Sigmoid colon (tissue), 4 donors: Measurements from ENCODE around the gene RAP1B.

Experiments used
- CTCF ChIP-seq, 4 experiments: fragments of 450-650 bp in 3 of 4; fragments of 200-600 bp in 1 of 4; IDR thresholded peaks; one replicate each; pipeline ENCODE4 v1.5.1; 2016 to 2019; ENCODE audit warnings: antibody characterized with exemption in 4 of 4, mild to moderate bottlenecking in 3 of 4, moderate library complexity in 2 of 4
- POLR2A ChIP-seq, 2 donors: fragments of 450-650 bp; IDR thresholded peaks; one replicate each; pipeline ENCODE4 v1.6.1; 2016; ENCODE audit warnings: antibody characterized with exemption in 2 of 2, mild to moderate bottlenecking in 2 of 2, moderate library complexity in 2 of 2
- POLR2AphosphoS5 ChIP-seq, 4 donors: sonication (generic); formaldehyde crosslinking; IDR thresholded peaks; one replicate each; pipeline ENCODE4 v1.6.1; 2017; ENCODE audit warnings: antibody characterized with exemption in 4 of 4

GRCh38 chr12:68580911-68581310 is 29.8 kb upstream of the RAP1B start:
- no peak for TF ChIP-seq CTCF (IDR thresholded peaks at IDR 0.05)
- TF ChIP-seq POLR2AphosphoS5 (IDR thresholded peaks at IDR 0.05) = no peak
- TF ChIP-seq POLR2A (IDR thresholded peaks at IDR 0.05) = no peak
